Measurements from ENCODE around the gene ASB1.
A peak's percentile ranks its signal among the peaks of the same experiment; 100 is the strongest.

The ASB1 gene

GRCh38 chr2:238425979-238426567 lies 654 bp upstream of the ASB1 start:
- H3K9me2 ChIP-seq (ENCODE audit: low read depth, low read length): no peaks in the 10 kb centered on the region
- peak overlapping the region; percentile 37 for H3K27ac ChIP-seq (ENCODE audit: low read depth, low read length, poor library complexity, severe bottlenecking)
- H3K36me3 ChIP-seq (ENCODE audit: insufficient read depth, low read length): peaks cover 12% of the 10 kb centered on the region
- H3K9ac ChIP-seq (ENCODE audit: low read length): peak overlapping the region; percentile 95
- TF ChIP-seq CTCF (IDR thresholded peaks at IDR 0.05; ENCODE audit: low read length) (no peak), EZH2 (IDR thresholded peaks at IDR 0.05; ENCODE audit: borderline replicate concordance, low read length) (no peak)
- peak overlapping the region; percentile 39; the same call in 1 of the 2 replicates for H2AFZ ChIP-seq (ENCODE audit: low read length)
- H3K9me3 ChIP-seq (ENCODE audit: low read length): no peaks in the 10 kb centered on the region
- peaks cover 26% of the 10 kb centered on the region for H3K4me1 ChIP-seq (ENCODE audit: insufficient read depth, low read length, severe bottlenecking)
- H3K4me3 ChIP-seq (ENCODE audit: low read depth, low read length, poor library complexity, severe bottlenecking): peak overlapping the region; percentile 93
- peak overlapping the region; percentile 98 for H3K4me2 ChIP-seq (ENCODE audit: low read length)
- no peaks in the 10 kb centered on the region for H3F3A ChIP-seq (ENCODE audit: insufficient read depth, low read length)
- peaks cover 34% of the 10 kb centered on the region for H3K79me2 ChIP-seq (ENCODE audit: insufficient read depth, low read length)
- no peaks in the 10 kb centered on the region for H4K20me1 ChIP-seq (ENCODE audit: insufficient read depth, low read length)
- 0 out of 2 replicates have a peak, but pooled peaks cover 4% of the 10 kb centered on the region for H3K27me3 ChIP-seq (ENCODE audit: insufficient read depth, low read length)

GRCh38 chr2:238427435-238428162 lies 872 bp downstream of the ASB1 start:
- Histone ChIP-seq H4K20me1 (ENCODE audit: insufficient read depth, low read length) (no peaks in the 10 kb centered on the region), H3K36me3 (ENCODE audit: insufficient read depth, low read length) (peaks cover 17% of the 10 kb centered on the region), H3K79me2 (ENCODE audit: insufficient read depth, low read length) (peaks cover 50% of the 10 kb centered on the region), H3K4me2 (ENCODE audit: low read length) (peak overlapping the region; percentile 98), H3K4me3 (ENCODE audit: low read depth, low read length, poor library complexity, severe bottlenecking) (peak overlapping the region; percentile 93), H3K9me2 (ENCODE audit: low read depth, low read length) (no peaks in the 10 kb centered on the region), H3K9me3 (ENCODE audit: low read length) (no peaks in the 10 kb centered on the region), H3K4me1 (ENCODE audit: insufficient read depth, low read length, severe bottlenecking) (peaks cover 26% of the 10 kb centered on the region), H3K27me3 (ENCODE audit: insufficient read depth, low read length) (0 out of 2 replicates have a peak, but pooled peaks cover 1% of the 10 kb centered on the region), H3K9ac (ENCODE audit: low read length) (peak overlapping the region; percentile 95), H3K27ac (ENCODE audit: low read depth, low read length, poor library complexity, severe bottlenecking) (peak overlapping the region; percentile 13), H3F3A (ENCODE audit: insufficient read depth, low read length) (no peaks in the 10 kb centered on the region), H2AFZ (ENCODE audit: low read length) (no peak overlapping the region)
- TF ChIP-seq EZH2 (IDR thresholded peaks at IDR 0.05; ENCODE audit: borderline replicate concordance, low read length): no peak
- no peak for TF ChIP-seq CTCF (IDR thresholded peaks at IDR 0.05; ENCODE audit: low read length)

GRCh38 chr2:238428866-238429265 lies 2.1 kb downstream of the ASB1 start:
- Histone ChIP-seq H3K27me3 (ENCODE audit: insufficient read depth, low read length) (no peaks in the 10 kb centered on the region), H3K9ac (ENCODE audit: low read length) (no peak overlapping the region), H3K4me1 (ENCODE audit: insufficient read depth, low read length, severe bottlenecking) (peaks cover 26% of the 10 kb centered on the region), H3K4me2 (ENCODE audit: low read length) (no peak overlapping the region), H3K79me2 (ENCODE audit: insufficient read depth, low read length) (peaks cover 50% of the 10 kb centered on the region), H2AFZ (ENCODE audit: low read length) (no peak overlapping the region), H4K20me1 (ENCODE audit: insufficient read depth, low read length) (no peaks in the 10 kb centered on the region), H3K36me3 (ENCODE audit: insufficient read depth, low read length) (peaks cover 28% of the 10 kb centered on the region), H3K9me2 (ENCODE audit: low read depth, low read length) (no peaks in the 10 kb centered on the region), H3K27ac (ENCODE audit: low read depth, low read length, poor library complexity, severe bottlenecking) (no peak overlapping the region), H3F3A (ENCODE audit: insufficient read depth, low read length) (no peaks in the 10 kb centered on the region), H3K9me3 (ENCODE audit: low read length) (no peaks in the 10 kb centered on the region), H3K4me3 (ENCODE audit: low read depth, low read length, poor library complexity, severe bottlenecking) (no peak overlapping the region)
- no peak for TF ChIP-seq EZH2 (IDR thresholded peaks at IDR 0.05; ENCODE audit: borderline replicate concordance, low read length)
- TF ChIP-seq CTCF (IDR thresholded peaks at IDR 0.05; ENCODE audit: low read length): no peak

Measured in OCI-LY1 (cell line).